Endothelial cell of umbilical vein (primary cell): ENCODE data around the gene FOLR2. TPM values are rescaled to one million over a fixed set of nuclear protein-coding genes. Genes with fewer than 3 reads are reported as not detected.

ENCODE experiments used
- BruUV-seq: library from RNA; stranded (reverse); fragments of 400-500 nt; replicated peaks from 2 replicates; lab custom pipeline; 2021; lab: Mats Ljungman, UMichigan
- CTCF ChIA-PET: fragments of 300-600, 350-600 bp; sonication (Branson Sonifier 250); formaldehyde crosslinking; loops from one replicate; lab custom pipeline; 2021; ENCODE audit warnings: antibody characterized with exemption, inconsistent platforms; lab: Charles Lee
- POLR2A ChIA-PET: fragments of 300-600, 350-600 bp; sonication (Branson Sonifier 250); formaldehyde crosslinking; loops from one replicate; lab custom pipeline; 2021; ENCODE audit warnings: antibody characterized with exemption, inconsistent platforms; lab: Charles Lee
- DNase-seq: peaks from one replicate; pipeline ENCODE4 v3.0.0-alpha.2; 2011; ENCODE audit warnings: low read depth, low spot score
- FAIRE-seq: peaks from 2 replicates; lab custom pipeline; 2011; peaks lifted over from hg19 to GRCh38; lab: Jason Lieb, UNC
- H2AFZ ChIP-seq: 2 replicates; pipeline ENCODE4 v1.6.0; 2012; ENCODE audit warnings: low read depth, low read length, control low read depth, inconsistent platforms
- H3K27ac ChIP-seq: 2 replicates; pipeline ENCODE4 v1.5.1; 2011; ENCODE audit warnings: low read depth, mild to moderate bottlenecking, control low read depth, low read length, moderate library complexity; ENCODE audit not compliant: insufficient read depth
- H3K27me3 ChIP-seq, 2 experiments: 2 replicates each; pipeline versions ENCODE4 v1.6.0 to v1.6.1; 2011; ENCODE audit warnings: low read length in 2 of 2, mixed read lengths in 1 of 2; ENCODE audit not compliant: control insufficient read depth in 2 of 2, insufficient read depth in 2 of 2
- H3K36me3 ChIP-seq, 2 experiments: 2 replicates in 1 of 2; 3 replicates in 1 of 2; pipeline ENCODE4 v1.5.1; 2011; ENCODE audit warnings: low read length in 2 of 2, mild to moderate bottlenecking in 1 of 2, moderate library complexity in 1 of 2; ENCODE audit not compliant: control insufficient read depth in 2 of 2, insufficient read depth in 2 of 2; ENCODE audit errors: extremely low read depth in 1 of 2
- H3K4me1 ChIP-seq: 3 replicates; pipeline ENCODE4 v1.5.1; 2011; ENCODE audit warnings: mild to moderate bottlenecking, low read length; ENCODE audit not compliant: control insufficient read depth, insufficient read depth; ENCODE audit errors: extremely low read depth
- H3K4me2 ChIP-seq: 2 replicates; pipeline ENCODE4 v1.6.1; 2011; ENCODE audit warnings: low read length, control low read depth, mixed read lengths; ENCODE audit not compliant: insufficient read depth
- H3K4me3 ChIP-seq, 3 experiments: fragments of 200-600 bp in 1 of 3; sonication (generic), shearing (Covaris generic) in 1 of 3; replicated peaks in 1 of 3; 2 replicates each; pipeline ENCODE4 v1.5.1; 2011 to 2016; ENCODE audit warnings: control low read depth in 3 of 3, low read length in 3 of 3, mild to moderate bottlenecking in 2 of 3, inconsistent platforms in 1 of 3, low read depth in 1 of 3, moderate library complexity in 1 of 3; ENCODE audit not compliant: insufficient read depth in 1 of 3
- H3K79me2 ChIP-seq: 2 replicates; pipeline ENCODE4 v1.6.0; 2012; ENCODE audit warnings: low read length, inconsistent platforms; ENCODE audit not compliant: control insufficient read depth, insufficient read depth
- H3K9ac ChIP-seq: replicated peaks from 2 replicates; pipeline ENCODE3; 2011; ENCODE audit warnings: low read length, control low read depth; ENCODE audit not compliant: insufficient read depth; ENCODE audit errors: extremely low read depth
- H3K9me1 ChIP-seq: replicated peaks from 3 replicates; pipeline ENCODE4 v1.6.0; 2011; ENCODE audit warnings: mild to moderate bottlenecking, low read length; ENCODE audit not compliant: control insufficient read depth, insufficient read depth; ENCODE audit errors: extremely low read depth
- H3K9me3 ChIP-seq: replicated peaks from 2 replicates; pipeline ENCODE4 v1.5.1; 2012; ENCODE audit warnings: low read length, inconsistent platforms; ENCODE audit not compliant: control insufficient read depth, insufficient read depth
- H4K20me1 ChIP-seq: replicated peaks from 2 replicates; pipeline ENCODE3; 2011; ENCODE audit warnings: mild to moderate bottlenecking, low read length; ENCODE audit not compliant: control insufficient read depth, insufficient read depth; ENCODE audit errors: extremely low read depth
- EZH2 ChIP-seq: IDR thresholded peaks from 2 replicates; pipeline ENCODE4 v1.6.1; 2012; ENCODE audit warnings: borderline replicate concordance, low read depth, mild to moderate bottlenecking, moderate library complexity, low read length, inconsistent platforms; ENCODE audit not compliant: severe bottlenecking
- FOS ChIP-seq: IDR thresholded peaks from 2 replicates; pipeline ENCODE4 v1.6.1; 2011; ENCODE audit warnings: mild to moderate bottlenecking, low read length, moderate library complexity, borderline replicate concordance; ENCODE audit not compliant: insufficient read depth
- GATA2 ChIP-seq: IDR thresholded peaks from 2 replicates; pipeline ENCODE4 v1.7.0; 2011; ENCODE audit warnings: low read depth, mild to moderate bottlenecking, moderate library complexity, mixed read lengths, low read length; ENCODE audit not compliant: insufficient read length, insufficient read depth
- JUN ChIP-seq: IDR thresholded peaks from 2 replicates; pipeline ENCODE4 v1.6.1; 2011; ENCODE audit warnings: borderline replicate concordance, low read depth; ENCODE audit not compliant: insufficient read length, insufficient read depth
- MYC ChIP-seq: IDR thresholded peaks from one replicate; pipeline ENCODE4 v1.6.1; 2011; ENCODE audit warnings: mild to moderate bottlenecking, low read depth, low read length
- POLR2A ChIP-seq: IDR thresholded peaks from 2 replicates; pipeline ENCODE4 v1.6.1; 2012; ENCODE audit warnings: low read depth, mild to moderate bottlenecking, control low read depth, low read length
- POLR2AphosphoS5 ChIP-seq: IDR thresholded peaks from 2 replicates; pipeline ENCODE4 v1.6.1; 2012; ENCODE audit warnings: low read depth, mild to moderate bottlenecking, control low read depth, low read length, moderate library complexity; ENCODE audit not compliant: insufficient read depth
- dilution Hi-C: fragments of 300-500 bp; cut with MboI; formaldehyde crosslinking; loops from one replicate; pipeline ENCODE4 v1.15.0; 2019; ENCODE audit warnings: low sequenced_read_pairs; ENCODE audit not compliant: extremely low pct_ligation_motif_present
- intact Hi-C: fragments of 100-400 bp; cut with micrococcal nuclease; formaldehyde crosslinking; loops from one replicate; pipeline ENCODE4 v1.10.0; 2022
- polyA plus RNA-seq, 4 experiments: library from polyadenylated mRNA; depleted of rRNA in 3 of 4; stranded (reverse) in 3 of 4; unstranded in 1 of 4; fragments of >200 nt; gene quantifications; 2 replicates each; pipeline versions ENCODE4 v1.2.1 to v1.2.3, GENCODE V29; 2011 to 2012; ENCODE audit warnings: missing spikeins in 1 of 4
- total RNA-seq: library from RNA; stranded (reverse); gene quantifications from 2 replicates; pipeline ENCODE4 v1.2.3, GENCODE V29; 2021
- TF ChIP-seq, protein P1 (sequence below), 2 donors: IDR thresholded peaks; 1 replicate in 1 of 2; 2 replicates in 1 of 2; pipeline ENCODE4 v1.5.1; 2011; ENCODE audit warnings: low read length in 2 of 2, mild to moderate bottlenecking in 2 of 2, moderate library complexity in 2 of 2, control low read depth in 1 of 2, inconsistent platforms in 1 of 2, low read depth in 1 of 2; ENCODE audit not compliant: insufficient read depth in 1 of 2; ENCODE audit errors: extremely low read depth in 1 of 2
- TF ChIP-seq, protein P2 (sequence below): IDR thresholded peaks from 2 replicates; pipeline ENCODE4 v1.6.1; 2011; ENCODE audit not compliant: insufficient read depth, insufficient read length

Gene FOLR2
- total and polyA plus RNA-seq, 2 donors (not counting 3 experiments of a cell fraction or from before 2014, with no cell fraction given), result not detected

DNA sequence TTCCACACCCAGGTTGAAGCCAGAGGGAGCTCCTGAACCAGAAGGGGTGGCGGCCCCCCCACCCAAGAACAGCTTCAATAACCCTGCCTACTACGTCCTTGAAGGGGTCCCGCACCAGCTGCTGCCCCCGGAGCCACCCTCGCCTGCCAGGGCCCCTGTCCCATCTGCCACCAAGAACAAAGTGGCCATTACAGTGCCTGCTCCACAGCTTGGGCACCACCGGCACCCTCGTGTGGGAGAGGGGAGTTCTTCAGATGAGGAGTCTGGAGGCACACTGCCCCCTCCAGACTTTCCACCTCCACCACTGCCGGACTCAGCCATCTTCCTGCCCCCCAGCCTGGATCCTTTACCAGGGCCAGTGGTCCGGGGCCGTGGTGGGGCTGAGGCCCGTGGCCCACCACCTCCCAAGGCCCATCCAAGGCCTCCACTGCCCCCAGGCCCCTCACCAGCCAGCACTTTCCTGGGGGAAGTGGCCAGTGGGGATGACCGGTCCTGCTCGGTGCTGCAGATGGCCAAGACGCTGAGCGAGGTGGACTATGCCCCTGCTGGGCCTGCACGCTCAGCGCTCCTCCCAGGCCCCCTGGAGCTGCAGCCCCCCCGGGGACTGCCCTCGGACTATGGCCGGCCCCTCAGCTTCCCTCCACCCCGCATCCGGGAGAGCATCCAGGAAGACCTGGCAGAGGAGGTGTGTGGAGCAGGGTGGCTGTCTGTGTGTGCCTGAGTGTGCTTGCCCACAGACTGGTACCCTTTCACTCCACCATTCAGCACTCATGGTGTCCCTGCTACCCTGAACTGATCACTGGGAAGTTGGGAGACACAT is 20.7 kb downstream of the FOLR2 start:
- Histone ChIP-seq H3K4me1 (peaks cover 12% of the 10 kb centered on the region), H3K27ac (no peak overlapping the region), H3K36me3 (peaks cover 9 to 45% of the 10 kb centered on the region in 2 experiments), H3K9me3 (no peaks in the 10 kb centered on the region), H3K79me2 (no peaks in the 10 kb centered on the region), H4K20me1 (no peaks in the 10 kb centered on the region), H2AFZ (no peak overlapping the region), H3K9me1 (no peaks in the 10 kb centered on the region), H3K4me2 (no peak overlapping the region), H3K9ac (no peak overlapping the region), H3K27me3 (peaks cover 24 to 32% of the 10 kb centered on the region in 2 experiments), H3K4me3 (no peak overlapping the region)
- dilution Hi-C loops, result no loop called here
- TF ChIP-seq POLR2A (no peak), EZH2 (no peak), FOS (no peak), POLR2AphosphoS5 (no peak), GATA2 (no peak), MYC (no peak), JUN (no peak)
- TF ChIP-seq, protein P1, sequence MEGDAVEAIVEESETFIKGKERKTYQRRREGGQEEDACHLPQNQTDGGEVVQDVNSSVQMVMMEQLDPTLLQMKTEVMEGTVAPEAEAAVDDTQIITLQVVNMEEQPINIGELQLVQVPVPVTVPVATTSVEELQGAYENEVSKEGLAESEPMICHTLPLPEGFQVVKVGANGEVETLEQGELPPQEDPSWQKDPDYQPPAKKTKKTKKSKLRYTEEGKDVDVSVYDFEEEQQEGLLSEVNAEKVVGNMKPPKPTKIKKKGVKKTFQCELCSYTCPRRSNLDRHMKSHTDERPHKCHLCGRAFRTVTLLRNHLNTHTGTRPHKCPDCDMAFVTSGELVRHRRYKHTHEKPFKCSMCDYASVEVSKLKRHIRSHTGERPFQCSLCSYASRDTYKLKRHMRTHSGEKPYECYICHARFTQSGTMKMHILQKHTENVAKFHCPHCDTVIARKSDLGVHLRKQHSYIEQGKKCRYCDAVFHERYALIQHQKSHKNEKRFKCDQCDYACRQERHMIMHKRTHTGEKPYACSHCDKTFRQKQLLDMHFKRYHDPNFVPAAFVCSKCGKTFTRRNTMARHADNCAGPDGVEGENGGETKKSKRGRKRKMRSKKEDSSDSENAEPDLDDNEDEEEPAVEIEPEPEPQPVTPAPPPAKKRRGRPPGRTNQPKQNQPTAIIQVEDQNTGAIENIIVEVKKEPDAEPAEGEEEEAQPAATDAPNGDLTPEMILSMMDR (IDR thresholded peaks at IDR 0.05; ENCODE audit: extremely low read depth in 1 of 2, insufficient read depth in 1 of 2, low read depth in 1 of 2, low read length in 2 of 2), result no peak
- TF ChIP-seq, protein P2, sequence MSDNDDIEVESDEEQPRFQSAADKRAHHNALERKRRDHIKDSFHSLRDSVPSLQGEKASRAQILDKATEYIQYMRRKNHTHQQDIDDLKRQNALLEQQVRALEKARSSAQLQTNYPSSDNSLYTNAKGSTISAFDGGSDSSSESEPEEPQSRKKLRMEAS, result no peak
- ChIA-PET POLR2A (interaction anchor here (0.6 to 1.4 kb wide), 2 partner anchors 9 to 131 kb away, joined by 4 to 8 read pairs; no protein-coding TSS in a partner anchor), CTCF (interaction anchor here (0.7 to 3.8 kb wide), 18 partner anchors 7 to 261 kb away, joined by 3 to 38 read pairs (median 4); partner anchors contain the start of gene INPPL1)
- BruUV-seq, result no TSS peak
- FAIRE-seq (no peak), DNase-seq (no peak)
- intact Hi-C loops, result no loop called here
